HEK293 (cell line): ENCODE data around the gene FOXB2.
A peak's percentile ranks its signal among the peaks of the same experiment; 100 is the strongest.

Experiments
- BCL11A ChIP-seq: fragments of 450-650 bp; formaldehyde crosslinking; IDR thresholded peaks from 2 replicates; pipeline ENCODE4 v1.5.1; 2016; ENCODE audit warnings: low read depth, missing biosample characterization, missing genetic modification characterization
- FEZF1 ChIP-seq: fragments of 450-650 bp; formaldehyde crosslinking; IDR thresholded peaks from 2 replicates; pipeline ENCODE4 v1.5.1; 2016; ENCODE audit warnings: missing biosample characterization, missing genetic modification characterization
- GLIS2 ChIP-seq: fragments of 450-650 bp; formaldehyde crosslinking; IDR thresholded peaks from 2 replicates; pipeline ENCODE4 v1.5.1; 2016; ENCODE audit warnings: missing biosample characterization, missing genetic modification characterization
- OVOL3 ChIP-seq: fragments of 450-650 bp; formaldehyde crosslinking; IDR thresholded peaks from 2 replicates; pipeline ENCODE4 v1.5.1; 2016; ENCODE audit warnings: missing biosample characterization, missing genetic modification characterization
- SP2 ChIP-seq: fragments of 450-650 bp; formaldehyde crosslinking; IDR thresholded peaks from 2 replicates; pipeline ENCODE4 v1.5.1; 2016; ENCODE audit warnings: missing biosample characterization, missing genetic modification characterization
- ZBTB21 ChIP-seq: fragments of 450-650 bp; formaldehyde crosslinking; IDR thresholded peaks from 2 replicates; pipeline ENCODE4 v1.5.1; 2017; ENCODE audit warnings: missing biosample characterization, missing genetic modification characterization
- ZNF19 ChIP-seq: fragments of 450-650 bp; formaldehyde crosslinking; IDR thresholded peaks from 2 replicates; pipeline ENCODE4; 2016; ENCODE audit warnings: missing biosample characterization, missing genetic modification characterization, low read depth
- ZNF211 ChIP-seq: fragments of 450-650 bp; formaldehyde crosslinking; IDR thresholded peaks from 2 replicates; pipeline ENCODE4 v1.5.1; 2016; ENCODE audit warnings: low read depth, missing biosample characterization, missing genetic modification characterization
- ZNF341 ChIP-seq: fragments of 450-650 bp; formaldehyde crosslinking; IDR thresholded peaks from 2 replicates; pipeline ENCODE4; 2016; ENCODE audit warnings: low read depth, missing biosample characterization, missing genetic modification characterization
- ZNF501 ChIP-seq: fragments of 450-650 bp; formaldehyde crosslinking; IDR thresholded peaks from 2 replicates; pipeline ENCODE4 v1.5.1; 2016; ENCODE audit warnings: missing biosample characterization, missing genetic modification characterization
- ZNF600 ChIP-seq: fragments of 450-650 bp; formaldehyde crosslinking; IDR thresholded peaks from 2 replicates; pipeline ENCODE4 v1.5.1; 2016; ENCODE audit warnings: missing biosample characterization, missing genetic modification characterization
- ZNF623 ChIP-seq: fragments of 450-650 bp; formaldehyde crosslinking; IDR thresholded peaks from 2 replicates; pipeline ENCODE4 v1.5.1; 2016; ENCODE audit warnings: missing biosample characterization, missing genetic modification characterization
- ZNF654 ChIP-seq: fragments of 450-650 bp; formaldehyde crosslinking; IDR thresholded peaks from 2 replicates; pipeline ENCODE4 v1.5.1; 2016; ENCODE audit warnings: low read depth, missing biosample characterization, missing genetic modification characterization
- ZNF692 ChIP-seq: fragments of 450-650 bp; formaldehyde crosslinking; IDR thresholded peaks from 2 replicates; pipeline ENCODE4 v1.5.1; 2016; ENCODE audit warnings: missing biosample characterization, missing genetic modification characterization
- ZNF843 ChIP-seq: fragments of 450-650 bp; formaldehyde crosslinking; IDR thresholded peaks from 2 replicates; pipeline ENCODE4 v1.5.1; 2016; ENCODE audit warnings: missing biosample characterization, missing genetic modification characterization
- TF ChIP-seq, protein P1 (sequence below): fragments of 450-650 bp; formaldehyde crosslinking; IDR thresholded peaks from 2 replicates; pipeline ENCODE4 v1.5.1; 2017; ENCODE audit warnings: missing biosample characterization, missing genetic modification characterization
- TF ChIP-seq, protein P2 (sequence below): fragments of 450-650 bp; formaldehyde crosslinking; IDR thresholded peaks from 2 replicates; pipeline ENCODE4 v1.5.1; 2016; ENCODE audit warnings: missing biosample characterization, missing genetic modification characterization
- TF ChIP-seq, protein P3 (sequence below): fragments of 450-650 bp; formaldehyde crosslinking; IDR thresholded peaks from 2 replicates; pipeline ENCODE4 v1.5.1; 2017; ENCODE audit warnings: missing biosample characterization, missing genetic modification characterization
- TF ChIP-seq, protein P4 (sequence below): fragments of 450-650 bp; formaldehyde crosslinking; IDR thresholded peaks from 2 replicates; pipeline ENCODE4 v1.5.1; 2016; ENCODE audit warnings: missing biosample characterization, missing genetic modification characterization, low read depth
- TF ChIP-seq, protein P5 (sequence below): fragments of 450-650 bp; IDR thresholded peaks from 2 replicates; pipeline ENCODE4 v1.5.1; 2018; ENCODE audit warnings: missing biosample characterization, mild to moderate bottlenecking, missing genetic modification characterization
- TF ChIP-seq, protein P6 (sequence below): fragments of 450-650 bp; formaldehyde crosslinking; IDR thresholded peaks from 2 replicates; pipeline ENCODE4 v1.5.1; 2016; ENCODE audit warnings: missing biosample characterization, missing genetic modification characterization, borderline replicate concordance

FOXB2 gene

DNA sequence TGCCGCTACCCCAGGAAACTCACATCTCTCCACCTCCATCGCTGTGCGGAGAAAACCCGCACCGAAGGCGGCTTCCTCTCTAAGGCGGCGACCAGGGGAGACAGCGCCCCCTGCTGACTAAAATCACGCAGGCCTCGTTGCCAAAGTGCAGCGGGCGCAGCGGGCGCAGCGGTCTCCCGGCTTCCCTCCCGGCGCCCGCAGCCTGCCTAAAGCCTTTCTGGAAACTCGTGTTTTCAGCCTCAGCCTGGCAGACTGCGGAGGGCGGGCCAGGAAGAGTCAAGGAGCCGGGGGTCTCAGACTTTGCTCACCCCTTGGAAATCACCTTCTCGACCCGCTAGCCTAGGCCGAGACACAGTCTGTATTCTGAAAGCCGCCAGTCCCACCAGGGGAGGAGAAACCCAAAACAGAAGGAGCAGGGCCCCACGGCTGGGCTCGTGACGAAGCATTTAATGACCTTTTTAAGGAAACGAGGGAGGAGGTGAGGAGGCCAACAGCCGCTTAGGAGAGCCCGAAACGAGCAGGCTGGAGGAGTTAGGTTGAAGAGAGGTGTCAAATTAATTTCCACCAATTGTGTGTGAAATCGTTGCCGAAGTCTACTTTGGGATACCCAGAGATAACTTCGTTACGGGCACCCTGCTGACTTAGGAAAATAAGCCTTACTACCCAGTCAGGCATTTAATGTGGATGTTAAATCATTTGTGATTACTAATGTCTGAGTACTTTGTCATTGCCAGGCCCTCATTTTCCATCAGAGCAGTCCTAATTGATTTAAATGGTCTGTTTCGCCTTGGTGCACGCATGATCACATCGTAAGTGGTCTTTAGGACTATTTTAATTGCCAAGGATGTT, 7.3 kb upstream of the FOXB2 start (continued):
- TF ChIP-seq, protein P1, sequence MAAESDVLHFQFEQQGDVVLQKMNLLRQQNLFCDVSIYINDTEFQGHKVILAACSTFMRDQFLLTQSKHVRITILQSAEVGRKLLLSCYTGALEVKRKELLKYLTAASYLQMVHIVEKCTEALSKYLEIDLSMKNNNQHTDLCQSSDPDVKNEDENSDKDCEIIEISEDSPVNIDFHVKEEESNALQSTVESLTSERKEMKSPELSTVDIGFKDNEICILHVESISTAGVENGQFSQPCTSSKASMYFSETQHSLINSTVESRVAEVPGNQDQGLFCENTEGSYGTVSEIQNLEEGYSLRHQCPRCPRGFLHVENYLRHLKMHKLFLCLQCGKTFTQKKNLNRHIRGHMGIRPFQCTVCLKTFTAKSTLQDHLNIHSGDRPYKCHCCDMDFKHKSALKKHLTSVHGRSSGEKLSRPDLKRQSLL (tag by site-specific recombination): no peak
- TF ChIP-seq ZNF19 (tag by site-specific recombination): no peak
- TF ChIP-seq, protein P2, sequence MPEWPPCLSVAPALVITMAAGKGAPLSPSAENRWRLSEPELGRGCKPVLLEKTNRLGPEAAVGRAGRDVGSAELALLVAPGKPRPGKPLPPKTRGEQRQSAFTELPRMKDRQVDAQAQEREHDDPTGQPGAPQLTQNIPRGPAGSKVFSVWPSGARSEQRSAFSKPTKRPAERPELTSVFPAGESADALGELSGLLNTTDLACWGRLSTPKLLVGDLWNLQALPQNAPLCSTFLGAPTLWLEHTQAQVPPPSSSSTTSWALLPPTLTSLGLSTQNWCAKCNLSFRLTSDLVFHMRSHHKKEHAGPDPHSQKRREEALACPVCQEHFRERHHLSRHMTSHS (tag by site-specific recombination): no peak
- TF ChIP-seq, protein P3, sequence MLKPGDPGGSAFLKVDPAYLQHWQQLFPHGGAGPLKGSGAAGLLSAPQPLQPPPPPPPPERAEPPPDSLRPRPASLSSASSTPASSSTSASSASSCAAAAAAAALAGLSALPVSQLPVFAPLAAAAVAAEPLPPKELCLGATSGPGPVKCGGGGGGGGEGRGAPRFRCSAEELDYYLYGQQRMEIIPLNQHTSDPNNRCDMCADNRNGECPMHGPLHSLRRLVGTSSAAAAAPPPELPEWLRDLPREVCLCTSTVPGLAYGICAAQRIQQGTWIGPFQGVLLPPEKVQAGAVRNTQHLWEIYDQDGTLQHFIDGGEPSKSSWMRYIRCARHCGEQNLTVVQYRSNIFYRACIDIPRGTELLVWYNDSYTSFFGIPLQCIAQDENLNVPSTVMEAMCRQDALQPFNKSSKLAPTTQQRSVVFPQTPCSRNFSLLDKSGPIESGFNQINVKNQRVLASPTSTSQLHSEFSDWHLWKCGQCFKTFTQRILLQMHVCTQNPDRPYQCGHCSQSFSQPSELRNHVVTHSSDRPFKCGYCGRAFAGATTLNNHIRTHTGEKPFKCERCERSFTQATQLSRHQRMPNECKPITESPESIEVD (tag by site-specific recombination): peak; percentile 93
- no peak; the same call in 1 of the 2 replicates for TF ChIP-seq ZBTB21 (tag by site-specific recombination)
- TF ChIP-seq ZNF692: peak; percentile 98
- TF ChIP-seq, protein P4, sequence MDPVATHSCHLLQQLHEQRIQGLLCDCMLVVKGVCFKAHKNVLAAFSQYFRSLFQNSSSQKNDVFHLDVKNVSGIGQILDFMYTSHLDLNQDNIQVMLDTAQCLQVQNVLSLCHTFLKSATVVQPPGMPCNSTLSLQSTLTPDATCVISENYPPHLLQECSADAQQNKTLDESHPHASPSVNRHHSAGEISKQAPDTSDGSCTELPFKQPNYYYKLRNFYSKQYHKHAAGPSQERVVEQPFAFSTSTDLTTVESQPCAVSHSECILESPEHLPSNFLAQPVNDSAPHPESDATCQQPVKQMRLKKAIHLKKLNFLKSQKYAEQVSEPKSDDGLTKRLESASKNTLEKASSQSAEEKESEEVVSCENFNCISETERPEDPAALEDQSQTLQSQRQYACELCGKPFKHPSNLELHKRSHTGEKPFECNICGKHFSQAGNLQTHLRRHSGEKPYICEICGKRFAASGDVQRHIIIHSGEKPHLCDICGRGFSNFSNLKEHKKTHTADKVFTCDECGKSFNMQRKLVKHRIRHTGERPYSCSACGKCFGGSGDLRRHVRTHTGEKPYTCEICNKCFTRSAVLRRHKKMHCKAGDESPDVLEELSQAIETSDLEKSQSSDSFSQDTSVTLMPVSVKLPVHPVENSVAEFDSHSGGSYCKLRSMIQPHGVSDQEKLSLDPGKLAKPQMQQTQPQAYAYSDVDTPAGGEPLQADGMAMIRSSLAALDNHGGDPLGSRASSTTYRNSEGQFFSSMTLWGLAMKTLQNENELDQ (tag by site-specific recombination): no peak
- peak; percentile 77 for TF ChIP-seq OVOL3
- TF ChIP-seq FEZF1 (tag by site-specific recombination): peak; percentile 92
- TF ChIP-seq SP2 (tag by site-specific recombination): 0 out of 2 replicates have a peak, but pooled peaks have one; percentile 24
- TF ChIP-seq, protein P5, sequence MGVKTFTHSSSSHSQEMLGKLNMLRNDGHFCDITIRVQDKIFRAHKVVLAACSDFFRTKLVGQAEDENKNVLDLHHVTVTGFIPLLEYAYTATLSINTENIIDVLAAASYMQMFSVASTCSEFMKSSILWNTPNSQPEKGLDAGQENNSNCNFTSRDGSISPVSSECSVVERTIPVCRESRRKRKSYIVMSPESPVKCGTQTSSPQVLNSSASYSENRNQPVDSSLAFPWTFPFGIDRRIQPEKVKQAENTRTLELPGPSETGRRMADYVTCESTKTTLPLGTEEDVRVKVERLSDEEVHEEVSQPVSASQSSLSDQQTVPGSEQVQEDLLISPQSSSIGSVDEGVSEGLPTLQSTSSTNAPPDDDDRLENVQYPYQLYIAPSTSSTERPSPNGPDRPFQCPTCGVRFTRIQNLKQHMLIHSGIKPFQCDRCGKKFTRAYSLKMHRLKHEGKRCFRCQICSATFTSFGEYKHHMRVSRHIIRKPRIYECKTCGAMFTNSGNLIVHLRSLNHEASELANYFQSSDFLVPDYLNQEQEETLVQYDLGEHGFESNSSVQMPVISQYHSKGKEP (tag by site-specific recombination): peak; percentile 77
- no peak for TF ChIP-seq ZNF623
- TF ChIP-seq ZNF843 (tag by site-specific recombination): peak; percentile 93
- TF ChIP-seq ZNF211 (tag by site-specific recombination): no peak
- 0 out of 2 replicates have a peak, but pooled peaks have one; percentile 21 for TF ChIP-seq BCL11A (tag by site-specific recombination)
- TF ChIP-seq ZNF654 (tag by site-specific recombination): peak; percentile 70
- peak; percentile 66 for TF ChIP-seq ZNF600
- TF ChIP-seq GLIS2: peak; percentile 69
- TF ChIP-seq ZNF501: peak; percentile 77; the same call in 1 of the 2 replicates
- TF ChIP-seq, protein P6, sequence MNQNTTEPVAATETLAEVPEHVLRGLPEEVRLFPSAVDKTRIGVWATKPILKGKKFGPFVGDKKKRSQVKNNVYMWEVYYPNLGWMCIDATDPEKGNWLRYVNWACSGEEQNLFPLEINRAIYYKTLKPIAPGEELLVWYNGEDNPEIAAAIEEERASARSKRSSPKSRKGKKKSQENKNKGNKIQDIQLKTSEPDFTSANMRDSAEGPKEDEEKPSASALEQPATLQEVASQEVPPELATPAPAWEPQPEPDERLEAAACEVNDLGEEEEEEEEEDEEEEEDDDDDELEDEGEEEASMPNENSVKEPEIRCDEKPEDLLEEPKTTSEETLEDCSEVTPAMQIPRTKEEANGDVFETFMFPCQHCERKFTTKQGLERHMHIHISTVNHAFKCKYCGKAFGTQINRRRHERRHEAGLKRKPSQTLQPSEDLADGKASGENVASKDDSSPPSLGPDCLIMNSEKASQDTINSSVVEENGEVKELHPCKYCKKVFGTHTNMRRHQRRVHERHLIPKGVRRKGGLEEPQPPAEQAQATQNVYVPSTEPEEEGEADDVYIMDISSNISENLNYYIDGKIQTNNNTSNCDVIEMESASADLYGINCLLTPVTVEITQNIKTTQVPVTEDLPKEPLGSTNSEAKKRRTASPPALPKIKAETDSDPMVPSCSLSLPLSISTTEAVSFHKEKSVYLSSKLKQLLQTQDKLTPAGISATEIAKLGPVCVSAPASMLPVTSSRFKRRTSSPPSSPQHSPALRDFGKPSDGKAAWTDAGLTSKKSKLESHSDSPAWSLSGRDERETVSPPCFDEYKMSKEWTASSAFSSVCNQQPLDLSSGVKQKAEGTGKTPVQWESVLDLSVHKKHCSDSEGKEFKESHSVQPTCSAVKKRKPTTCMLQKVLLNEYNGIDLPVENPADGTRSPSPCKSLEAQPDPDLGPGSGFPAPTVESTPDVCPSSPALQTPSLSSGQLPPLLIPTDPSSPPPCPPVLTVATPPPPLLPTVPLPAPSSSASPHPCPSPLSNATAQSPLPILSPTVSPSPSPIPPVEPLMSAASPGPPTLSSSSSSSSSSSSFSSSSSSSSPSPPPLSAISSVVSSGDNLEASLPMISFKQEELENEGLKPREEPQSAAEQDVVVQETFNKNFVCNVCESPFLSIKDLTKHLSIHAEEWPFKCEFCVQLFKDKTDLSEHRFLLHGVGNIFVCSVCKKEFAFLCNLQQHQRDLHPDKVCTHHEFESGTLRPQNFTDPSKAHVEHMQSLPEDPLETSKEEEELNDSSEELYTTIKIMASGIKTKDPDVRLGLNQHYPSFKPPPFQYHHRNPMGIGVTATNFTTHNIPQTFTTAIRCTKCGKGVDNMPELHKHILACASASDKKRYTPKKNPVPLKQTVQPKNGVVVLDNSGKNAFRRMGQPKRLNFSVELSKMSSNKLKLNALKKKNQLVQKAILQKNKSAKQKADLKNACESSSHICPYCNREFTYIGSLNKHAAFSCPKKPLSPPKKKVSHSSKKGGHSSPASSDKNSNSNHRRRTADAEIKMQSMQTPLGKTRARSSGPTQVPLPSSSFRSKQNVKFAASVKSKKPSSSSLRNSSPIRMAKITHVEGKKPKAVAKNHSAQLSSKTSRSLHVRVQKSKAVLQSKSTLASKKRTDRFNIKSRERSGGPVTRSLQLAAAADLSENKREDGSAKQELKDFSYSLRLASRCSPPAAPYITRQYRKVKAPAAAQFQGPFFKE (tag by site-specific recombination): no peak
- TF ChIP-seq ZNF341: peak; percentile 98
